Loucy (cell line): ENCODE data around the gene GTF2A1.

ENCODE experiments used
- H2AFZ ChIP-seq: fragments of 200-600 bp; sonication (generic); 2 replicates; pipeline ENCODE4 v1.6.0; 2016; ENCODE audit warnings: antibody characterized with exemption, mild to moderate bottlenecking, low read length, moderate library complexity
- H3F3A ChIP-seq: fragments of 200-600 bp; 2 replicates; pipeline ENCODE4 v1.6.0; 2016; ENCODE audit warnings: antibody characterized with exemption, low read depth, mild to moderate bottlenecking
- H3K27me3 ChIP-seq: fragments of 200-600 bp; sonication (generic); 2 replicates; pipeline ENCODE4 v1.6.1; 2014; ENCODE audit warnings: low read length, mild to moderate bottlenecking; ENCODE audit not compliant: insufficient read depth, poor library complexity, severe bottlenecking
- H3K36me3 ChIP-seq: fragments of 200-600 bp; sonication (generic); 2 replicates; pipeline ENCODE4 v1.6.1; 2016; ENCODE audit warnings: low read length; ENCODE audit not compliant: insufficient read depth
- H3K4me1 ChIP-seq: fragments of 200-600 bp; sonication (generic); 2 replicates; pipeline ENCODE4 v1.5.1; 2014; ENCODE audit warnings: low read length, mild to moderate bottlenecking; ENCODE audit not compliant: insufficient read depth, poor library complexity, severe bottlenecking
- H3K4me2 ChIP-seq: fragments of 200-600 bp; sonication (generic); 2 replicates; pipeline ENCODE4 v1.6.0; 2014; ENCODE audit warnings: antibody characterized with exemption, low read length, low read depth, mild to moderate bottlenecking; ENCODE audit not compliant: poor library complexity, severe bottlenecking
- H3K4me3 ChIP-seq: fragments of 200-600 bp; sonication (generic); 2 replicates; pipeline ENCODE4 v1.5.1; 2014; ENCODE audit warnings: low read length, mild to moderate bottlenecking, mixed read lengths; ENCODE audit not compliant: poor library complexity, severe bottlenecking
- H3K79me2 ChIP-seq: fragments of 200-600 bp; sonication (generic); 2 replicates; pipeline ENCODE4 v1.6.1; 2014; ENCODE audit warnings: low read length; ENCODE audit not compliant: insufficient read depth
- H3K9ac ChIP-seq: fragments of 200-600 bp; sonication (generic); 2 replicates; pipeline ENCODE4 v1.6.0; 2014; ENCODE audit warnings: mild to moderate bottlenecking, low read depth, low read length, moderate library complexity; ENCODE audit not compliant: poor library complexity, severe bottlenecking
- H3K9me2 ChIP-seq: fragments of 200-600 bp; sonication (generic); replicated peaks from 2 replicates; pipeline ENCODE4 v1.6.1; 2016; ENCODE audit warnings: low read depth, low read length, mixed read lengths
- H3K9me3 ChIP-seq: fragments of 200-600 bp; sonication (generic); 2 replicates; pipeline ENCODE4 v1.6.1; 2014; ENCODE audit warnings: mild to moderate bottlenecking, antibody characterized with exemption, low read length, low read depth; ENCODE audit not compliant: insufficient read depth
- H4K20me1 ChIP-seq: fragments of 200-600 bp; sonication (generic); 2 replicates; pipeline ENCODE4 v1.6.0; 2014; ENCODE audit warnings: antibody characterized with exemption, low read length, mild to moderate bottlenecking; ENCODE audit not compliant: insufficient read depth, poor library complexity, severe bottlenecking
- CTCF ChIP-seq: fragments of 200-600 bp; sonication (generic); conservative IDR thresholded peaks from 2 replicates; pipeline ENCODE4 v1.5.1; 2014; ENCODE audit warnings: mild to moderate bottlenecking, antibody characterized with exemption, low read length
- EZH2phosphoT487 ChIP-seq: fragments of 200-600 bp; IDR thresholded peaks from 2 replicates; pipeline ENCODE4 v1.6.1; 2018; ENCODE audit warnings: antibody characterized with exemption, mild to moderate bottlenecking, moderate library complexity, borderline replicate concordance

Gene GTF2A1

DNA sequence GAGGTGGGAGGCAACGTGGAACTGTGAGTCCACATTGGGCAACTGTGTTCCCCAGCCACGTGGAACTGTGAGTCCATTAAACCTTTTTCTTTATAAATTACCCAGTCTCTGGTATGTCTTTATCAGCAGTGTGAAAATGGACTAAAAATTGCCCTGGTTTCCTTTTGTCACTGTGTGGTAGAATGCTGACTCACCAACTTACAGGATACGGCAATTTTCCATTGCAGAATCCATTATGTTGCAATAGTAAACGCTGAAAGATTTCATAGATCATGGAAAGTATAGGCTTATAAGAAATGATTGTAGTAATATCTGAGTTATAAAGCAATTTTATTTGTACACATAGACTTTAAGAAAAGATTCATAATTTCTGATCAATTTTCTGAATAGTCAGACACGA is 93.0 kb downstream of the GTF2A1 start:
- H2AFZ ChIP-seq, result no peak overlapping the region
- H3K9me2 ChIP-seq, result no peaks in the 10 kb centered on the region
- no peak for TF ChIP-seq CTCF
- no peak for TF ChIP-seq EZH2phosphoT487
- no peak overlapping the region for H3K9ac ChIP-seq
- H3K4me2 ChIP-seq, result no peak overlapping the region
- no peaks in the 10 kb centered on the region for H3K36me3 ChIP-seq
- no peak overlapping the region for H3K4me3 ChIP-seq
- H3K79me2 ChIP-seq, result no peaks in the 10 kb centered on the region
- H3K27me3 ChIP-seq, result no peaks in the 10 kb centered on the region
- no peaks in the 10 kb centered on the region for H3K9me3 ChIP-seq
- H3K4me1 ChIP-seq, result no peaks in the 10 kb centered on the region
- no peaks in the 10 kb centered on the region for H3F3A ChIP-seq
- H4K20me1 ChIP-seq, result no peaks in the 10 kb centered on the region

- Histone ChIP-seq H3K9ac (no peak overlapping the region), H3K27me3 (no peaks in the 10 kb centered on the region), H3F3A (no peaks in the 10 kb centered on the region), H3K4me2 (no peak overlapping the region), H2AFZ (no peak overlapping the region), H3K9me2 (no peaks in the 10 kb centered on the region), H3K79me2 (no peaks in the 10 kb centered on the region), H3K9me3 (no peaks in the 10 kb centered on the region), H3K36me3 (no peaks in the 10 kb centered on the region), H4K20me1 (no peaks in the 10 kb centered on the region), H3K4me1 (no peaks in the 10 kb centered on the region), H3K4me3 (no peak overlapping the region)
- TF ChIP-seq CTCF, result no peak
- TF ChIP-seq EZH2phosphoT487, result no peak
Observed at GRCh38 chr14:81125536-81125935, 95.2 kb downstream of the GTF2A1 start.
